K562 (cell line): ENCODE measurements around the gene EXOSC1. TPM values are rescaled to one million over a fixed set of nuclear protein-coding genes. Genes with fewer than 3 reads are reported as not detected.

ENCODE experiments used
- ATAC-seq: fragments of 200-7000 bp; cut with Tn5 transposase; 3 replicates; pipeline ENCODE4 v1.9.1; 2020; ENCODE audit warnings: moderate library complexity
- BruUV-seq: library from RNA; stranded (reverse); fragments of 400-500 nt; replicated peaks from 2 replicates; lab custom pipeline; 2021; lab: Mats Ljungman, UMichigan
- CTCF ChIA-PET: fragments of 300-600 bp; formaldehyde crosslinking; extraction: SDS; loops from one replicate; lab custom pipeline; 2021; ENCODE audit warnings: low intra/inter-chr PET ratio; lab: Yijun Ruan, JAX
- POLR2A ChIA-PET: fragments of 300-600, 350-650 bp; sonication (Branson Sonifier 250); formaldehyde crosslinking; extraction: SDS; loops from one replicate; lab custom pipeline; 2021; ENCODE audit warnings: antibody characterized with exemption, inconsistent platforms; lab: Yijun Ruan, JAX
- DNase-seq, 4 experiments: peaks; one replicate each; pipeline versions ENCODE4 v3.0.0 to v3.0.0-alpha.2; 2011 to 2018; ENCODE audit warnings: low spot score in 3 of 4, mixed read lengths in 3 of 4; ENCODE audit errors: extremely low read depth in 1 of 4
- FAIRE-seq: peaks from 2 replicates; lab custom pipeline; 2011; peaks lifted over from hg19 to GRCh38; lab: Jason Lieb, UNC
- H2AFZ ChIP-seq: 2 replicates; pipeline ENCODE4 v1.6.0; 2011; ENCODE audit warnings: low read depth, low read length, control low read depth, inconsistent platforms
- H3K27ac ChIP-seq: fragments of 200-600 bp; 3 replicates; pipeline ENCODE4 v1.8.0; 2011; ENCODE audit warnings: low read depth, mild to moderate bottlenecking, control low read depth, inconsistent platforms, low read length, moderate library complexity, mixed read lengths; ENCODE audit errors: extremely low read depth
- H3K27me3 ChIP-seq, 2 experiments: fragments of 300-600 bp in 1 of 2; 2 replicates in 1 of 2; 3 replicates in 1 of 2; pipeline versions ENCODE4 v1.6.0 to v1.8.0; 2011; ENCODE audit warnings: inconsistent platforms in 2 of 2, low read length in 2 of 2, mild to moderate bottlenecking in 1 of 2, mixed read lengths in 1 of 2, moderate library complexity in 1 of 2; ENCODE audit not compliant: control insufficient read depth in 2 of 2, insufficient read depth in 2 of 2
- H3K36me3 ChIP-seq: fragments of 300-600 bp; 3 replicates; pipeline ENCODE4 v1.8.0; 2011; ENCODE audit warnings: mild to moderate bottlenecking, low read length, inconsistent platforms; ENCODE audit not compliant: control insufficient read depth, insufficient read depth
- H3K4me1 ChIP-seq, 2 experiments: fragments of 200-600 bp in 1 of 2; replicated peaks in 1 of 2; 2 replicates in 1 of 2; 3 replicates in 1 of 2; pipeline versions ENCODE4 v1.5.1 to v1.8.0; 2011; ENCODE audit warnings: inconsistent platforms in 2 of 2, low read length in 2 of 2, mild to moderate bottlenecking in 1 of 2, mixed read lengths in 1 of 2, moderate library complexity in 1 of 2; ENCODE audit not compliant: control insufficient read depth in 2 of 2, insufficient read depth in 2 of 2
- H3K4me2 ChIP-seq: 2 replicates; pipeline ENCODE4 v1.6.1; 2011; ENCODE audit warnings: low read length, control low read depth, inconsistent platforms, mixed read lengths; ENCODE audit not compliant: insufficient read depth
- H3K4me3 ChIP-seq: fragments of 200-600 bp; sonication (generic), shearing (Covaris generic); 2 replicates; pipeline ENCODE4 v1.5.1; 2016; ENCODE audit warnings: control low read depth, inconsistent platforms
- H3K79me2 ChIP-seq: fragments of 200-600 bp; 3 replicates; pipeline ENCODE4 v1.8.0; 2011; ENCODE audit warnings: low read length, inconsistent platforms; ENCODE audit not compliant: control insufficient read depth, insufficient read depth
- H3K9ac ChIP-seq, 2 experiments: 2 replicates each; pipeline versions ENCODE4 v1.6.0 to v1.6.1; 2011; ENCODE audit warnings: low read depth in 2 of 2, low read length in 2 of 2, control low read depth in 1 of 2, inconsistent platforms in 1 of 2, mild to moderate bottlenecking in 1 of 2, mixed read lengths in 1 of 2; ENCODE audit not compliant: insufficient read depth in 1 of 2
- H3K9me1 ChIP-seq: one replicate; pipeline ENCODE4 v1.6.0; 2011; ENCODE audit warnings: inconsistent platforms, mild to moderate bottlenecking, low read length, moderate library complexity; ENCODE audit not compliant: control insufficient read depth, insufficient read depth
- H3K9me3 ChIP-seq: replicated peaks from 2 replicates; pipeline ENCODE4 v1.5.1; 2011; ENCODE audit warnings: low read depth, low read length, inconsistent platforms; ENCODE audit not compliant: control insufficient read depth, insufficient read depth
- H4K20me1 ChIP-seq: replicated peaks from 2 replicates; pipeline ENCODE4 v1.6.1; 2011; ENCODE audit warnings: low read length, inconsistent platforms, mixed read lengths; ENCODE audit not compliant: control insufficient read depth, insufficient read depth
- BHLHE40 ChIP-seq: IDR thresholded peaks from 2 replicates; pipeline ENCODE4 v1.6.1; 2011; ENCODE audit warnings: low read length, improper control_type of control experiment
- EZH2 ChIP-seq: IDR thresholded peaks from 2 replicates; pipeline ENCODE4 v1.6.1; 2012; ENCODE audit warnings: low read depth, mild to moderate bottlenecking, inconsistent platforms, low read length, borderline replicate concordance
- HMG20B ChIP-seq: fragments of 250-450 bp; sonication (Bioruptor Pico); IDR thresholded peaks from 2 replicates; pipeline ENCODE4 v1.5.0; 2021; ENCODE audit warnings: mild to moderate bottlenecking
- KAT8 ChIP-seq: fragments of 450-650 bp; IDR thresholded peaks from 2 replicates; pipeline ENCODE4 v1.6.1; 2016; ENCODE audit warnings: low read depth, mild to moderate bottlenecking
- MAZ ChIP-seq, 2 experiments: fragments of 450-650 bp in 1 of 2; sonication (generic) in 1 of 2; formaldehyde crosslinking; IDR thresholded peaks in 1 of 2; conservative IDR thresholded peaks in 1 of 2; 2 replicates each; pipeline versions ENCODE4 v1.4.0 to v1.5.0; 2020; ENCODE audit warnings: mild to moderate bottlenecking in 1 of 2, missing genetic modification reagents in 1 of 2
- MTF1 ChIP-seq: fragments of 250-450 bp; sonication (Bioruptor Pico); IDR thresholded peaks from 2 replicates; pipeline ENCODE4 v1.9.0; 2021; ENCODE audit warnings: moderate library complexity, mild to moderate bottlenecking, inconsistent platforms, borderline replicate concordance
- NFE2 ChIP-seq: IDR thresholded peaks from 2 replicates; pipeline ENCODE4 v1.6.1; 2014; ENCODE audit warnings: antibody characterized with exemption, low read depth
- NR4A1 ChIP-seq, 2 experiments: fragments of 250-450 bp in 1 of 2; fragments of 450-650 bp in 1 of 2; sonication (Bioruptor Pico) in 1 of 2; IDR thresholded peaks; 2 replicates each; pipeline versions ENCODE4 v1.4.0 to v1.6.1; 2016 to 2020; ENCODE audit warnings: mild to moderate bottlenecking in 2 of 2, missing compliant biosample characterization in 1 of 2, missing genetic modification characterization in 1 of 2, moderate library complexity in 1 of 2
- SMARCE1 ChIP-seq: fragments of 450-650 bp; IDR thresholded peaks from 2 replicates; pipeline ENCODE4 v1.7.1; 2016; ENCODE audit warnings: mild to moderate bottlenecking
- SOX6 ChIP-seq: fragments of 450-650 bp; IDR thresholded peaks from 2 replicates; pipeline ENCODE4 v1.6.1; 2014; ENCODE audit warnings: mild to moderate bottlenecking
- ZNF41 ChIP-seq: fragments of 250-450 bp; sonication (Bioruptor Pico); conservative IDR thresholded peaks from 2 replicates; pipeline ENCODE4 v1.4.0; 2020; ENCODE audit warnings: mild to moderate bottlenecking
- WGBS: fragments of 100-300 bp; shearing (Covaris generic); methylation state at CpG from one replicate; pipeline ENCODE4 v1.1.6; 2016; ENCODE audit warnings: low coverage, mixed read lengths; ENCODE audit not compliant: insufficient coverage; ENCODE audit errors: missing lambda C conversion rate; 5-methylcytosine and 5-hydroxymethylcytosine counted together
- in situ Hi-C: fragments of 300-500 bp; cut with MboI; formaldehyde crosslinking; loops from 4 replicates; pipeline ENCODE4 v1.15.0; 2018; ENCODE audit warnings: inconsistent platforms, mixed read lengths
- intact Hi-C: fragments of 100-400 bp; cut with micrococcal nuclease; formaldehyde crosslinking; loops from 2 replicates; pipeline ENCODE4 v1.14.2; 2022
- polyA plus RNA-seq, 8 experiments: library from polyadenylated mRNA; depleted of rRNA in 4 of 8; stranded (reverse) in 5 of 8; unstranded in 3 of 8; fragments of >200 nt; fragmentation: Nextera tagmentation in 2 of 8; fragmentation: Illumina TruSeq in 1 of 8; extraction: Ambion mirVana in 2 of 8; extraction: Trizol in 1 of 8; gene quantifications; 2 replicates each; pipeline versions ENCODE4 v1.2.1 to v1.2.3, GENCODE V29; 2011 to 2014; ENCODE audit warnings: inconsistent platforms in 1 of 8, missing spikeins in 1 of 8
- total RNA-seq, 7 experiments: library from RNA; depleted of rRNA in 6 of 7; stranded (reverse); fragments of >200 nt in 6 of 7; fragmentation: Illumina TruSeq in 2 of 7; extraction: Trizol in 2 of 7; gene quantifications; 2 replicates each; pipeline versions ENCODE4 v1.2.1 to v1.2.3, GENCODE V29; 2011 to 2021; ENCODE audit warnings: low replicate concordance in 1 of 7
- TF ChIP-seq, protein P1 (sequence below): sonication (generic); formaldehyde crosslinking; IDR thresholded peaks from 2 replicates; pipeline ENCODE4 v1.8.0; 2023; ENCODE audit warnings: mild to moderate bottlenecking, missing genetic modification reagents
- TF ChIP-seq, protein P2 (sequence below): fragments of 450-650 bp; IDR thresholded peaks from 2 replicates; pipeline ENCODE4 v1.6.1; 2016; ENCODE audit warnings: mild to moderate bottlenecking
- TF ChIP-seq, protein P3 (sequence below): fragments of 450-650 bp; formaldehyde crosslinking; IDR thresholded peaks from 2 replicates; pipeline ENCODE4 v1.4.0; 2020; ENCODE audit warnings: mild to moderate bottlenecking, moderate library complexity

EXOSC1 gene
- total and polyA plus RNA-seq, 9 of the 15 experiments (the other 6 are each of a cell fraction or from before 2014, with no cell fraction given): 44.3 to 117 (median 67.0) TPM

DNA sequence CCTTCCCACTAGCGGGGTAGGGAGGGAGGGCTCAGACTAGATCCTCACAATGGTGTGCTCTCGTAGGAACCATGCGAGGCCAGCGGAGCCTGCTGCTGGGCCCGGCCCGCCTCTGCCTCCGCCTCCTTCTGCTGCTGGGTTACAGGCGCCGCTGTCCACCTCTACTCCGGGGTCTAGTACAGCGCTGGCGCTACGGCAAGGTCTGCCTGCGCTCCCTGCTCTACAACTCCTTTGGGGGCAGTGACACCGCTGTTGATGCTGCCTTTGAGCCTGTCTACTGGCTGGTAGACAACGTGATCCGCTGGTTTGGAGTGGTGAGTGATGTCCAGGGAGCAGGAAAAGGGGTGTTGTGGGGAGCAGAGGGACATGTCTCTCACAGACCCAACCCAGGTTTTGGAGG is 5.8 kb upstream of the EXOSC1 start (continued):
- TF ChIP-seq SOX6 (no peak), MAZ (CRISPR knock-in tag; conservative IDR thresholded peaks at IDR 0.05 in 1 of 2, IDR thresholded peaks at IDR 0.05 in 1 of 2) (no peak), BHLHE40 (no peak)
- TF ChIP-seq, protein P1, sequence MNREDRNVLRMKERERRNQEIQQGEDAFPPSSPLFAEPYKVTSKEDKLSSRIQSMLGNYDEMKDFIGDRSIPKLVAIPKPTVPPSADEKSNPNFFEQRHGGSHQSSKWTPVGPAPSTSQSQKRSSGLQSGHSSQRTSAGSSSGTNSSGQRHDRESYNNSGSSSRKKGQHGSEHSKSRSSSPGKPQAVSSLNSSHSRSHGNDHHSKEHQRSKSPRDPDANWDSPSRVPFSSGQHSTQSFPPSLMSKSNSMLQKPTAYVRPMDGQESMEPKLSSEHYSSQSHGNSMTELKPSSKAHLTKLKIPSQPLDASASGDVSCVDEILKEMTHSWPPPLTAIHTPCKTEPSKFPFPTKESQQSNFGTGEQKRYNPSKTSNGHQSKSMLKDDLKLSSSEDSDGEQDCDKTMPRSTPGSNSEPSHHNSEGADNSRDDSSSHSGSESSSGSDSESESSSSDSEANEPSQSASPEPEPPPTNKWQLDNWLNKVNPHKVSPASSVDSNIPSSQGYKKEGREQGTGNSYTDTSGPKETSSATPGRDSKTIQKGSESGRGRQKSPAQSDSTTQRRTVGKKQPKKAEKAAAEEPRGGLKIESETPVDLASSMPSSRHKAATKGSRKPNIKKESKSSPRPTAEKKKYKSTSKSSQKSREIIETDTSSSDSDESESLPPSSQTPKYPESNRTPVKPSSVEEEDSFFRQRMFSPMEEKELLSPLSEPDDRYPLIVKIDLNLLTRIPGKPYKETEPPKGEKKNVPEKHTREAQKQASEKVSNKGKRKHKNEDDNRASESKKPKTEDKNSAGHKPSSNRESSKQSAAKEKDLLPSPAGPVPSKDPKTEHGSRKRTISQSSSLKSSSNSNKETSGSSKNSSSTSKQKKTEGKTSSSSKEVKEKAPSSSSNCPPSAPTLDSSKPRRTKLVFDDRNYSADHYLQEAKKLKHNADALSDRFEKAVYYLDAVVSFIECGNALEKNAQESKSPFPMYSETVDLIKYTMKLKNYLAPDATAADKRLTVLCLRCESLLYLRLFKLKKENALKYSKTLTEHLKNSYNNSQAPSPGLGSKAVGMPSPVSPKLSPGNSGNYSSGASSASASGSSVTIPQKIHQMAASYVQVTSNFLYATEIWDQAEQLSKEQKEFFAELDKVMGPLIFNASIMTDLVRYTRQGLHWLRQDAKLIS (CRISPR knock-in tag): no peak

DNA sequence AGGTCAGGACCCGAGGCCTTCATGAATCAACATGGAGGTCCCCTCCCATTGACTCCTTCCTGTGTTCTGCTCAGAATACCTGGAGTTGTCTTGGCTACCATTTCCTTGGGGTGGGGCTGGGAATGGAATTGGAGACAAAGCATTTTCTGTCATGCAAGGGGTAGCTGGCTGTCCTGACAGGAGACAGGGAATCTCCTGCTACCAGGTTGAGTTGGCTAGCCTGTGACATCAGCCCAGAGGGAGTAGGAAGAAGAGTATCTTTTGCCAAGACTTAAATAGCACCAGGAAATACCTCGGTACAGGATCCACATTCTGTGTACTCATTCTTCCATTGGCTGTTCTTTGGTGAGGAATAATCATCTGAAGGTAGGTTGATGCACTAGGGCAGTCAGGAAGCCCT is 5.0 kb upstream of the EXOSC1 start:
- no peak overlapping the region for H2AFZ ChIP-seq
- no peak overlapping the region for H3K4me2 ChIP-seq
- H3K79me2 ChIP-seq: peaks cover 22% of the 10 kb centered on the region
- intact Hi-C loops: no loop called here
- no peak overlapping the region for H3K4me3 ChIP-seq
- no peaks in the 10 kb centered on the region for H3K9me3 ChIP-seq
- DNase-seq (no peak), FAIRE-seq (no peak), ATAC-seq (no peak)
- H4K20me1 ChIP-seq: no peaks in the 10 kb centered on the region
- POLR2A ChIA-PET: interaction anchor here (1.2 kb wide), 1 partner anchor 9 kb away, joined by 3 read pairs; no protein-coding TSS in a partner anchor
- H3K27ac ChIP-seq: no peak overlapping the region
- peaks cover 36% of the 10 kb centered on the region; the same call in 2 of the 3 replicates for H3K36me3 ChIP-seq
- no TSS peak for BruUV-seq
- WGBS: 53% methylated on average over 2 of the region's 2 CpGs
- H3K27me3 ChIP-seq: no peaks in the 10 kb centered on the region
- CTCF ChIA-PET: no interaction called here
- peaks cover 2 to 12% of the 10 kb centered on the region in 2 experiments; a peak in 4 of 5 replicates for H3K4me1 ChIP-seq
- no peaks in the 10 kb centered on the region for H3K9me1 ChIP-seq
- in situ Hi-C loops: no loop called here
- no peak overlapping the region for H3K9ac ChIP-seq
- TF ChIP-seq HMG20B: no peak
- TF ChIP-seq NFE2: no peak
- no peak for TF ChIP-seq KAT8
- no peak for TF ChIP-seq MTF1 (CRISPR knock-in tag)
- TF ChIP-seq, protein P2, sequence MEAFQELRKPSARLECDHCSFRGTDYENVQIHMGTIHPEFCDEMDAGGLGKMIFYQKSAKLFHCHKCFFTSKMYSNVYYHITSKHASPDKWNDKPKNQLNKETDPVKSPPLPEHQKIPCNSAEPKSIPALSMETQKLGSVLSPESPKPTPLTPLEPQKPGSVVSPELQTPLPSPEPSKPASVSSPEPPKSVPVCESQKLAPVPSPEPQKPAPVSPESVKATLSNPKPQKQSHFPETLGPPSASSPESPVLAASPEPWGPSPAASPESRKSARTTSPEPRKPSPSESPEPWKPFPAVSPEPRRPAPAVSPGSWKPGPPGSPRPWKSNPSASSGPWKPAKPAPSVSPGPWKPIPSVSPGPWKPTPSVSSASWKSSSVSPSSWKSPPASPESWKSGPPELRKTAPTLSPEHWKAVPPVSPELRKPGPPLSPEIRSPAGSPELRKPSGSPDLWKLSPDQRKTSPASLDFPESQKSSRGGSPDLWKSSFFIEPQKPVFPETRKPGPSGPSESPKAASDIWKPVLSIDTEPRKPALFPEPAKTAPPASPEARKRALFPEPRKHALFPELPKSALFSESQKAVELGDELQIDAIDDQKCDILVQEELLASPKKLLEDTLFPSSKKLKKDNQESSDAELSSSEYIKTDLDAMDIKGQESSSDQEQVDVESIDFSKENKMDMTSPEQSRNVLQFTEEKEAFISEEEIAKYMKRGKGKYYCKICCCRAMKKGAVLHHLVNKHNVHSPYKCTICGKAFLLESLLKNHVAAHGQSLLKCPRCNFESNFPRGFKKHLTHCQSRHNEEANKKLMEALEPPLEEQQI: no peak
- TF ChIP-seq SMARCE1: no peak
- no peak for TF ChIP-seq NR4A1 (CRISPR knock-in tag; IDR thresholded peaks at IDR 0.05)
- TF ChIP-seq NR4A1 (tag; IDR thresholded peaks at IDR 0.05): no peak
- TF ChIP-seq ZNF41 (CRISPR knock-in tag): no peak
- TF ChIP-seq, protein P3, sequence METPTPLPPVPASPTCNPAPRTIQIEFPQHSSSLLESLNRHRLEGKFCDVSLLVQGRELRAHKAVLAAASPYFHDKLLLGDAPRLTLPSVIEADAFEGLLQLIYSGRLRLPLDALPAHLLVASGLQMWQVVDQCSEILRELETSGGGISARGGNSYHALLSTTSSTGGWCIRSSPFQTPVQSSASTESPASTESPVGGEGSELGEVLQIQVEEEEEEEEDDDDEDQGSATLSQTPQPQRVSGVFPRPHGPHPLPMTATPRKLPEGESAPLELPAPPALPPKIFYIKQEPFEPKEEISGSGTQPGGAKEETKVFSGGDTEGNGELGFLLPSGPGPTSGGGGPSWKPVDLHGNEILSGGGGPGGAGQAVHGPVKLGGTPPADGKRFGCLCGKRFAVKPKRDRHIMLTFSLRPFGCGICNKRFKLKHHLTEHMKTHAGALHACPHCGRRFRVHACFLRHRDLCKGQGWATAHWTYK (CRISPR knock-in tag): no peak
- no peak for TF ChIP-seq EZH2
